Endodermal cell (in vitro differentiated cells): Measurements from ENCODE around the gene GABRR2. TPM values are rescaled to one million over a fixed set of nuclear protein-coding genes. Genes with fewer than 3 reads are reported as not detected.

Experiments
- DNase-seq: peaks from one replicate; pipeline ENCODE4 v3.0.0-alpha.2; 2017
- H3K27ac ChIP-seq: 2 replicates; pipeline ENCODE4 v1.5.1; 2013; ENCODE audit warnings: mild to moderate bottlenecking, low read depth, low read length, moderate library complexity
- H3K27me3 ChIP-seq: 2 replicates; pipeline ENCODE4 v1.6.1; 2013; ENCODE audit warnings: mild to moderate bottlenecking, low read length, moderate library complexity; ENCODE audit not compliant: insufficient read depth, control insufficient read depth, poor library complexity, severe bottlenecking
- H3K36me3 ChIP-seq: 2 replicates; pipeline ENCODE4 v1.7.0; 2013; ENCODE audit warnings: mild to moderate bottlenecking, low read length, moderate library complexity; ENCODE audit not compliant: control insufficient read depth, insufficient read depth
- H3K4me1 ChIP-seq: one replicate; pipeline ENCODE4 v1.7.0; 2013; ENCODE audit warnings: low read length; ENCODE audit not compliant: control insufficient read depth, insufficient read depth
- H3K4me3 ChIP-seq: 2 replicates; pipeline ENCODE4 v1.5.1; 2013; ENCODE audit warnings: mild to moderate bottlenecking, low read length, moderate library complexity
- H3K9ac ChIP-seq: 2 replicates; pipeline ENCODE4 v1.6.1; 2013; ENCODE audit warnings: mild to moderate bottlenecking, low read length, moderate library complexity; ENCODE audit not compliant: poor library complexity, severe bottlenecking; ENCODE audit errors: extremely low read depth
- H3K9me3 ChIP-seq: 2 replicates; pipeline ENCODE4 v1.6.1; 2013; ENCODE audit warnings: mild to moderate bottlenecking, low read length, moderate library complexity; ENCODE audit not compliant: control insufficient read depth
- H3K27ac Mint-ChIP-seq: 2 replicates; pipeline ENCODE4 v1.8.0; 2020; ENCODE audit warnings: mixed read lengths
- H3K27me3 Mint-ChIP-seq: 2 replicates; pipeline ENCODE4 v1.8.0; 2021; ENCODE audit warnings: mild to moderate bottlenecking, mixed read lengths; ENCODE audit not compliant: insufficient read depth
- H3K36me3 Mint-ChIP-seq: 2 replicates; pipeline ENCODE4 v1.8.0; 2020; ENCODE audit warnings: low read depth, mixed read lengths
- H3K4me1 Mint-ChIP-seq: 2 replicates; pipeline ENCODE4 v1.8.0; 2020; ENCODE audit warnings: mixed read lengths
- H3K4me3 Mint-ChIP-seq: 2 replicates; pipeline ENCODE4 v1.8.0; 2020; ENCODE audit warnings: mild to moderate bottlenecking, moderate library complexity, mixed read lengths
- H3K9me3 Mint-ChIP-seq: 2 replicates; pipeline ENCODE4 v1.8.0; 2020; ENCODE audit warnings: mild to moderate bottlenecking, mixed read lengths
- WGBS, 2 experiments: methylation state at CpG; one replicate each; pipeline versions ENCODE4 v1.1.5 to v1.1.7; 2013; ENCODE audit warnings: missing lambda C conversion rate in 2 of 2, mixed read lengths in 1 of 2; ENCODE audit not compliant: insufficient coverage in 1 of 2, insufficient read length in 1 of 2; 5-methylcytosine and 5-hydroxymethylcytosine counted together
- total RNA-seq, 2 donors: library from RNA; stranded (reverse); fragmentation: NEBNext Ultra II Directional in 1 of 2; extraction: Animal tissue kit (Norgen Biotek cat#: 25700) in 1 of 2; gene quantifications; 2 replicates in 1 of 2; 3 replicates in 1 of 2; pipeline ENCODE4 v1.2.1, GENCODE V29; 2021
- TF ChIP-seq, protein P1 (sequence below): fragments of 200-600 bp; sonication (generic); conservative IDR thresholded peaks from 2 replicates; pipeline ENCODE4 v1.5.0; 2021; ENCODE audit warnings: antibody characterized with exemption, mild to moderate bottlenecking

Gene GABRR2
- total RNA-seq, 2 donors from 2014 or later, result 0.15 to 0.27 TPM

DNA sequence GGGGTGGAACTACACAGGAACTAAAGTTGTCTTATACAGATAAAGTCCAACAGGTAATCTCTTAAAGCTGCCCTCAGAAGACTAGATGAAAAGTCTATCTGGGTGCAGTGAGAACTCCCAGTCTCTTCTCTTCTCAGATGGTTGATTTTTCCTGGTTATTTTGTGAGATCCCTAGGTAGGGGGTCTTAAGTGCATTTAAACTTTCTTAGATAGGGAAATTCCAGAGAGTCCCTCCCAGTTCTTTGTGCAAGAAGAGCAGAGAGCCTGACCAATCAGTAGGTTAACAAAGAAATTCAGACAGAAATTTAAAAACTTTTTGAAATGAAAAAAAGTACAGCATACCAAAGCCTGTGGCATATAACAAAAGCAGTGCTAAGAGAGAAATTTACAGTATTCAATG lies 2.0 kb upstream of the GABRR2 start:
- H3K4me1 ChIP-seq, result no peaks in the 10 kb centered on the region
- peaks cover 28% of the 10 kb centered on the region for H3K9me3 ChIP-seq
- Mint-ChIP-seq H3K4me3 (no peak overlapping the region), H3K9me3 (peaks cover 27% of the 10 kb centered on the region), H3K27ac (no peak overlapping the region), H3K27me3 (no peaks in the 10 kb centered on the region), H3K36me3 (peaks cover 18% of the 10 kb centered on the region), H3K4me1 (peaks cover 8% of the 10 kb centered on the region)
- TF ChIP-seq, protein P1, sequence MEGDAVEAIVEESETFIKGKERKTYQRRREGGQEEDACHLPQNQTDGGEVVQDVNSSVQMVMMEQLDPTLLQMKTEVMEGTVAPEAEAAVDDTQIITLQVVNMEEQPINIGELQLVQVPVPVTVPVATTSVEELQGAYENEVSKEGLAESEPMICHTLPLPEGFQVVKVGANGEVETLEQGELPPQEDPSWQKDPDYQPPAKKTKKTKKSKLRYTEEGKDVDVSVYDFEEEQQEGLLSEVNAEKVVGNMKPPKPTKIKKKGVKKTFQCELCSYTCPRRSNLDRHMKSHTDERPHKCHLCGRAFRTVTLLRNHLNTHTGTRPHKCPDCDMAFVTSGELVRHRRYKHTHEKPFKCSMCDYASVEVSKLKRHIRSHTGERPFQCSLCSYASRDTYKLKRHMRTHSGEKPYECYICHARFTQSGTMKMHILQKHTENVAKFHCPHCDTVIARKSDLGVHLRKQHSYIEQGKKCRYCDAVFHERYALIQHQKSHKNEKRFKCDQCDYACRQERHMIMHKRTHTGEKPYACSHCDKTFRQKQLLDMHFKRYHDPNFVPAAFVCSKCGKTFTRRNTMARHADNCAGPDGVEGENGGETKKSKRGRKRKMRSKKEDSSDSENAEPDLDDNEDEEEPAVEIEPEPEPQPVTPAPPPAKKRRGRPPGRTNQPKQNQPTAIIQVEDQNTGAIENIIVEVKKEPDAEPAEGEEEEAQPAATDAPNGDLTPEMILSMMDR, result no peak
- no peak for DNase-seq
- H3K36me3 ChIP-seq, result peaks cover 4% of the 10 kb centered on the region
- H3K9ac ChIP-seq, result no peak overlapping the region
- no peak overlapping the region for H3K4me3 ChIP-seq
- H3K27ac ChIP-seq, result no peak overlapping the region
- H3K27me3 ChIP-seq, result no peaks in the 10 kb centered on the region

DNA sequence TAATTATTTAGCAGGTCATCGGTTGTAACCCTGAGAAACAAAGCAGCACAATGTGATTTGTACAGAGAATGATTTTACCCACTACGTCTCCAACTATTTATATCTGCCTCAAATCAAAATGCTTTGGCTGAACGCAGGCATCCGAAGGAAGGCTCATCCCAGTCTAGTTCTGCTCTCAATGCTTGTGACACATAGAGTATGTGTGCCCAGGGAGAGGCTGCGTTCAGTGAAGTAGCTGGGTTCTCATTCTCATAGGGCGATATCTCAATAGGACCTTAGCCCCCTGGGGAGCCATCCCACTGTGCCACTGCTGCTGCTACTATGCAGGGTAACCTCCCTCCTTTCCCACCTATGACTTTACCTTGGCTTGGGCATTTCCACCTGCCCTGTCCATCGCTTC lies 407 bp downstream of the GABRR2 start:
- H3K27me3 ChIP-seq, result no peaks in the 10 kb centered on the region
- no peaks in the 10 kb centered on the region for H3K4me1 ChIP-seq
- H3K4me3 ChIP-seq, result no peak overlapping the region
- Mint-ChIP-seq H3K4me1 (peaks cover 9% of the 10 kb centered on the region), H3K9me3 (peaks cover 6% of the 10 kb centered on the region), H3K4me3 (no peak overlapping the region), H3K27me3 (peaks cover 4% of the 10 kb centered on the region), H3K36me3 (peaks cover 4% of the 10 kb centered on the region), H3K27ac (no peak overlapping the region)
- DNase-seq, result no peak
- H3K9me3 ChIP-seq, result peaks cover 6% of the 10 kb centered on the region
- WGBS, 2 experiments, result 93 to 100% methylated on average over 5 to 7 of the region's 7 CpGs
- no peak overlapping the region for H3K27ac ChIP-seq
- TF ChIP-seq, protein P1, result no peak
- H3K9ac ChIP-seq, result no peak overlapping the region
- no peaks in the 10 kb centered on the region for H3K36me3 ChIP-seq

DNA sequence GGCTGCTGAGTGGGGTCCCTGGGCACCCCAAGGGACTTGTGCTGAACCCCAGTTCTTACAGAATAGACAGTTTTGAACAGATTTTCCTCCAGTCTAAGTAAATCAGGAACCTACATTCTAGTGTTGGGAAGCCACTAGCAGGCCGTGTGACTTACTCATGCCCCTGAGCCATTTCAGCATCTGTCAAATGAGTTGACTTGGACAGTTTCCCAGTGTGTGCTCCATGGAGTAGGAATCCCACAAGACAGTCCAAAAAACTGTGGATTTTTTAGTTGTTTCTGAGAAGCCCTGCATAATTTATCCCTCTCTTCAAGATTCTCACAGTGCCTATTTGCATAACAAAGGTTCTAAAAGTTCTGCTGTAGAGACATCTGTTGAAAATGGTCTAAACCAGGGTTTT lies 2.1 kb downstream of the GABRR2 start:
- H3K27me3 ChIP-seq, result no peaks in the 10 kb centered on the region
- H3K27me3 Mint-ChIP-seq, result peaks cover 4% of the 10 kb centered on the region
- DNase-seq, result no peak

More for the DNA sequence above, 2.1 kb downstream of the GABRR2 start:
- H3K4me1 ChIP-seq, result no peaks in the 10 kb centered on the region
- Mint-ChIP-seq H3K9me3 (no peaks in the 10 kb centered on the region), H3K4me1 (peaks cover 9% of the 10 kb centered on the region), H3K36me3 (no peaks in the 10 kb centered on the region), H3K4me3 (no peak overlapping the region), H3K27ac (no peak overlapping the region)
- H3K27ac ChIP-seq, result no peak overlapping the region
- no peaks in the 10 kb centered on the region for H3K36me3 ChIP-seq
- no peaks in the 10 kb centered on the region for H3K9me3 ChIP-seq
- H3K4me3 ChIP-seq, result no peak overlapping the region
- WGBS, 2 experiments, result 97% methylated on average over 1 of the region's 1 CpG; no CpG with 5 or more reads in 1 of the 2 experiments
- TF ChIP-seq, protein P1, result no peak
- no peak overlapping the region for H3K9ac ChIP-seq
